A549 (cell line): Measurements from ENCODE around the gene OSBPL6. TPM values are rescaled to one million over a fixed set of nuclear protein-coding genes. Genes with fewer than 3 reads are reported as not detected.

Experiments used
- ATAC-seq, 2 experiments: fragments of 200-7000 bp in 1 of 2; fragments of >200 bp in 1 of 2; cut with Nextera tagmentation in 1 of 2; cut with Tn5 transposase in 1 of 2; 3 replicates each; pipeline versions ENCODE4 v1.8.0 to v1.9.1; 2018 to 2020; ENCODE audit warnings: mild to moderate bottlenecking in 1 of 2, moderate library complexity in 1 of 2
- CTCF ChIA-PET: fragments of 300-600 bp; sonication (Branson Sonifier 250); formaldehyde crosslinking; extraction: SDS; loops from one replicate; lab custom pipeline; 2021; ENCODE audit warnings: antibody characterized with exemption, inconsistent platforms; lab: Yijun Ruan, JAX
- POLR2A ChIA-PET: fragments of 350-600 bp; formaldehyde crosslinking; extraction: SDS; loops from one replicate; lab custom pipeline; 2021; ENCODE audit warnings: antibody characterized with exemption, inconsistent platforms; lab: Yijun Ruan, JAX
- DNase-seq, 2 experiments: peaks; one replicate each; pipeline versions ENCODE4 v3.0.0 to v3.0.0-alpha.2; 2011 to 2016; ENCODE audit warnings: low read depth in 1 of 2, low spot score in 1 of 2
- FAIRE-seq: peaks from 2 replicates; lab custom pipeline; 2011; peaks lifted over from hg19 to GRCh38; lab: Jason Lieb, UNC
- H3K27ac ChIP-seq, 2 experiments: fragments of >200 bp; sonication (Bioruptor Twin); formaldehyde crosslinking; 3 replicates each; pipeline ENCODE4 v1.5.1; 2016 to 2017
- H3K4me1 ChIP-seq: fragments of >200 bp; sonication (Bioruptor Twin); formaldehyde crosslinking; 3 replicates; pipeline ENCODE4 v1.6.1; 2016
- H3K4me2 ChIP-seq: fragments of >200 bp; sonication (Bioruptor Twin); formaldehyde crosslinking; 3 replicates; pipeline ENCODE4 v1.6.1; 2016
- H3K4me3 ChIP-seq: fragments of >200 bp; sonication (Bioruptor Twin); formaldehyde crosslinking; 3 replicates; pipeline ENCODE4 v1.5.1; 2016
- H3K9me3 ChIP-seq: fragments of >200 bp; sonication (Bioruptor Twin); formaldehyde crosslinking; 3 replicates; pipeline ENCODE4 v1.6.1; 2016
- BCL3 ChIP-seq: fragments of >200 bp; sonication (Bioruptor Twin); formaldehyde crosslinking; IDR thresholded peaks from 3 replicates; pipeline ENCODE4 v1.6.1; 2016
- CEBPB ChIP-seq, 2 experiments: fragments of >200 bp in 1 of 2; sonication (Bioruptor Twin) in 1 of 2; formaldehyde crosslinking in 1 of 2; IDR thresholded peaks; 2 replicates each; pipeline ENCODE4 v1.6.1; 2012 to 2016
- CHD2 ChIP-seq: fragments of 150-350 bp; IDR thresholded peaks from 2 replicates; pipeline ENCODE4 v1.6.1; 2014; ENCODE audit warnings: low read length; ENCODE audit not compliant: partially characterized antibody
- CTCF ChIP-seq: fragments of >200 bp; sonication (Bioruptor Twin); formaldehyde crosslinking; IDR thresholded peaks from 3 replicates; pipeline ENCODE4 v1.5.1; 2016
- ELK1 ChIP-seq: fragments of 150-350 bp; IDR thresholded peaks from 2 replicates; pipeline ENCODE4 v1.6.1; 2014; ENCODE audit warnings: low read depth, mild to moderate bottlenecking, low read length
- ESRRA ChIP-seq: fragments of 150-350 bp; IDR thresholded peaks from 2 replicates; pipeline ENCODE4 v1.6.1; 2014; ENCODE audit warnings: mild to moderate bottlenecking, low read length, borderline replicate concordance
- FOSB ChIP-seq: fragments of 250-450 bp; sonication (Bioruptor Pico); IDR thresholded peaks from 2 replicates; pipeline ENCODE4 v1.5.0; 2020; ENCODE audit warnings: mild to moderate bottlenecking, moderate library complexity
- GATA3 ChIP-seq: IDR thresholded peaks from 2 replicates; pipeline ENCODE4 v1.6.1; 2012; ENCODE audit warnings: borderline replicate concordance
- HES2 ChIP-seq: fragments of >200 bp; sonication (Bioruptor Twin); formaldehyde crosslinking; IDR thresholded peaks from 2 replicates; pipeline ENCODE4 v1.6.1; 2016
- JUNB ChIP-seq: fragments of >200 bp; sonication (Bioruptor Twin); formaldehyde crosslinking; IDR thresholded peaks from 2 replicates; pipeline ENCODE4 v1.6.1; 2016
- MAX ChIP-seq: IDR thresholded peaks from 2 replicates; pipeline ENCODE4 v1.6.1; 2012
- RAD21 ChIP-seq, 2 experiments: fragments of >200 bp in 1 of 2; sonication (Bioruptor Twin) in 1 of 2; formaldehyde crosslinking in 1 of 2; IDR thresholded peaks in 1 of 2; conservative IDR thresholded peaks in 1 of 2; 2 replicates in 1 of 2; 3 replicates in 1 of 2; pipeline ENCODE4 v1.6.1; 2012 to 2018; ENCODE audit warnings: inconsistent platforms in 1 of 2
- RFX5 ChIP-seq: fragments of 450-650 bp; IDR thresholded peaks from 2 replicates; pipeline ENCODE4 v1.7.1; 2014; ENCODE audit warnings: antibody characterized with exemption, mild to moderate bottlenecking, moderate library complexity
- SMC3 ChIP-seq: fragments of >200 bp; sonication (Bioruptor Twin); formaldehyde crosslinking; IDR thresholded peaks from 3 replicates; pipeline ENCODE4 v1.6.1; 2018; ENCODE audit warnings: inconsistent platforms
- TP53 ChIP-seq: fragments of 250-450 bp; sonication (Bioruptor Pico); IDR thresholded peaks from 2 replicates; pipeline ENCODE4 v1.5.0; 2021; ENCODE audit warnings: mild to moderate bottlenecking, moderate library complexity
- USF2 ChIP-seq: fragments of 450-650 bp; IDR thresholded peaks from 2 replicates; pipeline ENCODE4 v1.6.1; 2014; ENCODE audit warnings: antibody characterized with exemption
- ZNF302 ChIP-seq: fragments of 250-450 bp; sonication (Bioruptor Pico); IDR thresholded peaks from 2 replicates; pipeline ENCODE4 v1.9.0; 2021; ENCODE audit warnings: inconsistent platforms, mild to moderate bottlenecking, moderate library complexity
- ZSCAN20 ChIP-seq: fragments of 250-450 bp; sonication (Bioruptor Pico); IDR thresholded peaks from 2 replicates; pipeline ENCODE4 v1.8.0; 2022; ENCODE audit warnings: mild to moderate bottlenecking, moderate library complexity
- WGBS: methylation state at CpG from one replicate; pipeline ENCODE4 v1.1.6; 2017; ENCODE audit errors: missing lambda C conversion rate; 5-methylcytosine and 5-hydroxymethylcytosine counted together
- polyA plus RNA-seq, 4 experiments: library from polyadenylated mRNA; depleted of rRNA in 3 of 4; stranded (reverse); fragments of >200 nt; fragmentation: RNase III in 1 of 4; extraction: RNeasy Plus Mini Kit Qiagen cat#74134 plus additional on column Dnase treatment in 1 of 4; gene quantifications; 2 replicates in 3 of 4; 3 replicates in 1 of 4; pipeline ENCODE4 v1.2.3, GENCODE V29; 2011 to 2017

Gene OSBPL6
- polyA plus RNA-seq, 2 of the 4 experiments (the other 2 are of a cell fraction), result 2.9 to 8.2 TPM

- no peak for TF ChIP-seq HES2
- TF ChIP-seq FOSB (CRISPR knock-in tag), result no peak
- no peak for TF ChIP-seq ZSCAN20 (CRISPR knock-in tag)
- TF ChIP-seq MAX, result no peak
- TF ChIP-seq ELK1, result no peak
- no peak for TF ChIP-seq USF2
- no peak for TF ChIP-seq CHD2
- no peak for TF ChIP-seq GATA3
- TF ChIP-seq RAD21 (conservative IDR thresholded peaks at IDR 0.05 in 1 of 2, IDR thresholded peaks at IDR 0.05 in 1 of 2), result no peak
- no peak for TF ChIP-seq CEBPB (IDR thresholded peaks at IDR 0.05)
- TF ChIP-seq ZNF302 (CRISPR knock-in tag), result no peak
- peak in 1 of 2 experiments; percentile 15; a peak in 1 of 6 replicates for ATAC-seq
- Histone ChIP-seq H3K4me1 (peaks cover 27% of the 10 kb centered on the region), H3K9me3 (no peaks in the 10 kb centered on the region), H3K27ac (no peak overlapping the region), H3K4me2 (peak overlapping the region; percentile 14; the same call in 1 of the 3 replicates), H3K4me3 (no peak overlapping the region)
- FAIRE-seq, result no peak
- ChIA-PET POLR2A (no interaction called here), CTCF (interaction anchor here (1.0 kb wide), 1 partner anchor 12 kb away, joined by 4 read pairs; no protein-coding TSS in a partner anchor)
- DNase-seq, result peak in 1 of 2 experiments; percentile 20
- 73% methylated on average over 2 of the region's 2 CpGs for WGBS
These were observed 84.8 kb downstream of the OSBPL6 start for GRCh38 chr2:178279142-178279541.

GRCh38 chr2:178279636-178280035 lies 85.3 kb downstream of the OSBPL6 start:
- no peak for DNase-seq
- Histone ChIP-seq H3K9me3 (no peaks in the 10 kb centered on the region), H3K4me3 (no peak overlapping the region), H3K4me2 (no peak overlapping the region), H3K4me1 (peaks cover 27% of the 10 kb centered on the region), H3K27ac (no peak overlapping the region)
- ATAC-seq, result no peak
- CTCF ChIA-PET, result interaction anchor here (1.0 kb wide), 1 partner anchor 12 kb away, joined by 4 read pairs; no protein-coding TSS in a partner anchor
- POLR2A ChIA-PET, result no interaction called here
- WGBS, result 91% methylated on average over 10 of the region's 10 CpGs
- FAIRE-seq, result no peak
- TF ChIP-seq RFX5 (no peak), SMC3 (no peak), CHD2 (no peak), JUNB (no peak)

- Histone ChIP-seq H3K27ac (no peak overlapping the region), H3K4me2 (no peak overlapping the region), H3K4me1 (peaks cover 27% of the 10 kb centered on the region), H3K9me3 (no peaks in the 10 kb centered on the region)
- POLR2A ChIA-PET, result no interaction called here
- ATAC-seq, result peak in 1 of 2 experiments; percentile 66; a peak in 3 of 6 replicates
- TF ChIP-seq CTCF (peak; percentile 35), BCL3 (no peak), SMC3 (0 out of 3 replicates have a peak, but pooled peaks have one; percentile 25), RAD21 (conservative IDR thresholded peaks at IDR 0.05 in 1 of 2, IDR thresholded peaks at IDR 0.05 in 1 of 2) (peak in 1 of 2 experiments; percentile 40; a peak in 1 of 5 replicates), ESRRA (no peak), TP53 (CRISPR knock-in tag) (no peak)
- TF ChIP-seq, all 56 proteins: peak for 3
- CTCF ChIA-PET, result no interaction called here
- WGBS, result 36% methylated on average over 4 of the region's 4 CpGs
- peak; percentile 30 to 57 for DNase-seq
- H3K4me3 ChIP-seq, result no peak overlapping the region
- no peak for FAIRE-seq
These were observed 86.0 kb downstream of the OSBPL6 start for GRCh38 chr2:178280244-178280852.
